ENCODE measurements around the gene FZR1.

FZR1 gene

DNA sequence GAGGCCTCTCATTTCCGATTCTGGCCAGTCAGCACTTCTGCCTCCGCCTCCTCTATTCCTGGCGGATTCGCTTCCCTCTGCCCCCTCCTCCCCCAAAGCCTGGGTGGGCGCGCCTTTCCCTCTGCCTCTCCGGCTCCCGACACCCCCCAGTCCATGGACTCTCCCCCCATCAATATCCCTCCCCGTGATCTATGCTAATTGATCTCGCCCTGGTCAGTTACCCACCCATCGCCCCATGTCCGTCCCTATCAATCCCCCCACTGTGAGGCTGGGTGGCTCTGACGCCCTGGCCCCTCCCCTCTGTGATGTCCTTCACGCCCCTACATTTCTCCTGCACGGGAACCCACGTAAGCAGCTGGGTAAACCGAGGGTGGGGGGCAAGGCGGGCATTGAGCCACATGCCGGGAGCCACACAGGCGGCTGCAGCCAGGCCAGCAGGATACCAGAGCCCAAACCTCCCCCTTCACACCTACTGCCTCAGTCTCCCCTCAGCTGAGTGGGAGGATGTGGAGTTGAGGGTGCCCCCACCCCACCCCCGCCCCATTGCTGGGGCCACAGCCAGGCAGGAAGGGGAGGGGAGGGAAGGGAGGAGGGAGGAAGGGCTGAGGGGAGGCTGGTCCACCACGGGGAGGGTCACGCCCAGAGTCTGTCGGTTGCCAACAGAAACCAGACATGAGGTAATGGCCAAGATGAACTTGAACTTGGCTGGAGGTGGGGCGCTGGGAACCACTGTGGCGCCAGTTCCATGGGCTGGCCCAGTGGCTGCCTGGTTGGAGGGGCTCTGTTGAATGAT, 46.8 kb upstream of the FZR1 start:
- no peaks in the 10 kb centered on the region for H4K20me1 ChIP-seq (ENCODE audit: insufficient read depth)
- no peaks in the 10 kb centered on the region for H3K36me3 ChIP-seq (ENCODE audit: insufficient read depth)
- no peak overlapping the region for H2AFZ ChIP-seq (ENCODE audit: low read depth)
- no peak overlapping the region for H3K27ac ChIP-seq
- H3K79me2 ChIP-seq (ENCODE audit: insufficient read depth, low read depth) = no peaks in the 10 kb centered on the region
- no peak overlapping the region for H3K9ac ChIP-seq
- H3K4me3 ChIP-seq (IDR thresholded peaks at IDR 0.05; ENCODE audit: insufficient read depth, low read depth, low read length) = no peak overlapping the region
- H3K4me2 ChIP-seq = peak overlapping the region; percentile 75
- TF ChIP-seq, protein P1, sequence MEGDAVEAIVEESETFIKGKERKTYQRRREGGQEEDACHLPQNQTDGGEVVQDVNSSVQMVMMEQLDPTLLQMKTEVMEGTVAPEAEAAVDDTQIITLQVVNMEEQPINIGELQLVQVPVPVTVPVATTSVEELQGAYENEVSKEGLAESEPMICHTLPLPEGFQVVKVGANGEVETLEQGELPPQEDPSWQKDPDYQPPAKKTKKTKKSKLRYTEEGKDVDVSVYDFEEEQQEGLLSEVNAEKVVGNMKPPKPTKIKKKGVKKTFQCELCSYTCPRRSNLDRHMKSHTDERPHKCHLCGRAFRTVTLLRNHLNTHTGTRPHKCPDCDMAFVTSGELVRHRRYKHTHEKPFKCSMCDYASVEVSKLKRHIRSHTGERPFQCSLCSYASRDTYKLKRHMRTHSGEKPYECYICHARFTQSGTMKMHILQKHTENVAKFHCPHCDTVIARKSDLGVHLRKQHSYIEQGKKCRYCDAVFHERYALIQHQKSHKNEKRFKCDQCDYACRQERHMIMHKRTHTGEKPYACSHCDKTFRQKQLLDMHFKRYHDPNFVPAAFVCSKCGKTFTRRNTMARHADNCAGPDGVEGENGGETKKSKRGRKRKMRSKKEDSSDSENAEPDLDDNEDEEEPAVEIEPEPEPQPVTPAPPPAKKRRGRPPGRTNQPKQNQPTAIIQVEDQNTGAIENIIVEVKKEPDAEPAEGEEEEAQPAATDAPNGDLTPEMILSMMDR (conservative IDR thresholded peaks at IDR 0.05; ENCODE audit: low read depth, low read length) = no peak
- peaks cover 44% of the 10 kb centered on the region for H3K4me1 ChIP-seq (ENCODE audit: low read depth, poor library complexity, severe bottlenecking)
- H3K27me3 ChIP-seq (ENCODE audit: insufficient read depth, low read depth) = no peaks in the 10 kb centered on the region

DNA sequence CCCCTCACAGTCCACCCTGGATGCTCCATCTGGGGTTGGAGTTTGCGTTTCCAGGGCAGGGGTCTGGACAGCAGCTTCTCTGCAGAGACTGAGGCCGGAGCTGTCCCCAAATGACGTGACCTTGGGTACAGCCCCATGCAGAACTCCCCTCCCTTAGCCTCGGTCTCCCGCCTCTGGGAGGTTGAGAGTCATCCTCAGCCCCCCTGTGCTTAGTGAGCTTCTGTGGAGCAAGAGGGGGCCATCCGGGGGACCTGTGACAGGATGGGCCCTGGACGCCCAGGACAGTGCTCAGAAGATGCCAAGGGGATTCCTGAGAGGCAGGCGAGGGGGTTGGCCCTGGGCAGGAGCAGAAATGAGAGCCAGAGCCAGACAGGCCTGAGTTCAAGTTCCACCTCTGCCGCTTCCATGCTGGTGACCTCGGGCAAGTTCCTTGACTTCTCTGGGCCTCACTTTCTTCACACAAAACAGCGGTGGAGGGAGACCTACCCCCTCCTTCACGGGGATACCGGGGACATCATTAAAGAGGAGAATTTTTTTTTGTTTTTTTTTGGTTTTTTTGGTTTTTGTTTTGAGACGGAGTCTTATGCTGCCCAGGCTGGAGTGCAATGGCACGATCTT, 46.0 kb upstream of the FZR1 start:
- Histone ChIP-seq H3K27ac (no peak overlapping the region), H3K79me2 (ENCODE audit: insufficient read depth, low read depth) (no peaks in the 10 kb centered on the region), H4K20me1 (ENCODE audit: insufficient read depth) (no peaks in the 10 kb centered on the region), H3K27me3 (ENCODE audit: insufficient read depth, low read depth) (no peaks in the 10 kb centered on the region), H3K36me3 (ENCODE audit: insufficient read depth) (no peaks in the 10 kb centered on the region), H3K9ac (no peak overlapping the region), H3K4me3 (IDR thresholded peaks at IDR 0.05; ENCODE audit: insufficient read depth, low read depth, low read length) (no peak overlapping the region), H3K4me1 (ENCODE audit: low read depth, poor library complexity, severe bottlenecking) (peaks cover 44% of the 10 kb centered on the region), H3K4me2 (peak overlapping the region; percentile 75; the same call in 1 of the 2 replicates), H2AFZ (ENCODE audit: low read depth) (no peak overlapping the region)
- TF ChIP-seq, protein P1 (conservative IDR thresholded peaks at IDR 0.05; ENCODE audit: low read depth, low read length) = no peak

DNA sequence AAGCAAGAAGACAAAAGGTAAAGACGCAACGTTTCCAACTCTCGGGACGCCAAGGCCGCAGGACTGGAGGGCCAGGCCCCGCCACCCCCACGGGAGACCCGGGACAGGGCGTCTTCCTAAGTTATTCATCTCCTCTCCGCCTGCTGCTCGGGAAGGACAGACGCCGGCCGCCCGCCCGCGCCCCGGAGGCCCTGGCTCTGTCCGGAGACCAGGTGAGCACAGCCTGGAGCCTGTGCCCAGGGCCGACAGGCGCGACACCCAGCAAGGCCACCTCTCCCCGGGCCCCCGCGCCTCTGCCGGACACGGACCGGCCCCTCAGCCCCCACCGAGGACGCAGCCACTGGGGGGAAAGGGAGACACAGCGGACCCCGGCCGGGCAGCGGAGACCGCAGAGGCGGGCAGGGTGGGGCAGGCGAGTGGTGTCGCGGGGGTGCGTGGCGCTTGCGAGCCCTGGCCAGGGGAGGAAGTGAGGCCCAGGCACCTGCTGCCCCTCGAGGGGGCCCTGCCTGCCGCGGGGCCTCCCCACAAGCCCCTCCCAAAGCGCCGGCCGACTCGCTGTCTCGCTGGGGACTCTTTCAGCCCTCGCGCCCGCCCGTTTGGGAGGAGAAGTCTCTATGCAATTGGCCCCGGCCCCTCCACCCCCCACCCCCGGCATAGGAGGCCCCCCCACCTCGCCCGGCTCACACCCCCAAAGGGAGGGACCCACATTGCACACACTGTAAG, 43.0 kb upstream of the FZR1 start:
- no peaks in the 10 kb centered on the region for H3K27me3 ChIP-seq (ENCODE audit: insufficient read depth, low read depth)
- no peaks in the 10 kb centered on the region for H3K79me2 ChIP-seq (ENCODE audit: insufficient read depth, low read depth)
- no peak overlapping the region for H3K4me3 ChIP-seq (IDR thresholded peaks at IDR 0.05; ENCODE audit: insufficient read depth, low read depth, low read length)
- TF ChIP-seq, protein P1 (conservative IDR thresholded peaks at IDR 0.05; ENCODE audit: low read depth, low read length) = no peak
- no peak overlapping the region for H3K4me2 ChIP-seq
- no peak overlapping the region for H3K27ac ChIP-seq
- no peak overlapping the region for H3K9ac ChIP-seq
- H3K36me3 ChIP-seq (ENCODE audit: insufficient read depth) = no peaks in the 10 kb centered on the region
- H3K4me1 ChIP-seq (ENCODE audit: low read depth, poor library complexity, severe bottlenecking) = peaks cover 20% of the 10 kb centered on the region
- H4K20me1 ChIP-seq (ENCODE audit: insufficient read depth) = no peaks in the 10 kb centered on the region
- H2AFZ ChIP-seq (ENCODE audit: low read depth) = no peak overlapping the region

DNA sequence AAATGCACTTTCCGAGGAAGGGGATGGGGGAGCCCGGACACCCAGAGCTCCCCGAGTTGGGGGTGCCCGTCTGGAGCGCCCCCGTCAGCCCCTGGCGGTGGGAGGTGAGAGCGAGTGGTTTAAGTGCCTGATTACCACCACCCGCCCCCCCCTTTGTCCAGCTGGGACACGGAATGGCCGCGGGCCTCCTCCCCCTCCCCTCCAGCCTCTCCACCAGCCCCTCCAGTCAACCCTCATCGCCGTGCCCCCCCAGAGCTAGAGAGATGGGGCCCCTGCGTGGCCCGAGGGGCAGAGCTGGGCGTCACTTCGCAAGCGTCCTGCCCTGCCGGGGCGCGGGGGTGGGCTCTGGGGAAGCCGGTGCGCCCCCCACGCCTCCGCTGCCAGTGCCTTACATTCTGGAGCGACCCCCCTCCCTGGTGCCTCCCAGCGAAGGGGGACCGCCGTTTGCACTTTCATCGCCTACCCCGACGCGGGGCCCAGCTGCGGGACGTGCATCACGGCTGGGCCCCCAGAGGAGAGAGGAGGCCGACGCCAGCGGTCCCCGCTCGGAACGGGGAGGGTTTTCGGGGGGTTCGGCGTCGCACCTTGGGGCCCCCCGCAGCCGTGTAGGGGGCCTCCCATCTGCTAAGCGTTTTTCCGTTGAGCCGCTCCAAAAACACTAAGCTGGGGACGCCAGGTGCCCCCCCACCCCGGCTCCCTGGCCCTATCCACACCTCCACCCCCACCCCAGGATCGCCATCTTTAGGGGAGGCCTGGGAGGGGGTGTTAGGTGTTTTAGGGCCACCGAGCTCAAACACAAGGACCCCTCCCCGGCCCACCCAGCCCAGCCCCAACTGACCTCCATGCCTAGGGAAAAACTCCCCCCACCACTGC, 42.2 kb upstream of the FZR1 start:
- TF ChIP-seq, protein P1 (conservative IDR thresholded peaks at IDR 0.05; ENCODE audit: low read depth, low read length) = no peak
- Histone ChIP-seq H3K4me1 (ENCODE audit: low read depth, poor library complexity, severe bottlenecking) (peaks cover 12% of the 10 kb centered on the region), H3K27me3 (ENCODE audit: insufficient read depth, low read depth) (no peaks in the 10 kb centered on the region), H4K20me1 (ENCODE audit: insufficient read depth) (no peaks in the 10 kb centered on the region), H3K79me2 (ENCODE audit: insufficient read depth, low read depth) (no peaks in the 10 kb centered on the region), H3K4me3 (IDR thresholded peaks at IDR 0.05; ENCODE audit: insufficient read depth, low read depth, low read length) (no peak overlapping the region), H3K36me3 (ENCODE audit: insufficient read depth) (no peaks in the 10 kb centered on the region), H3K27ac (no peak overlapping the region), H3K4me2 (no peak overlapping the region), H2AFZ (ENCODE audit: low read depth) (no peak overlapping the region), H3K9ac (no peak overlapping the region)

All from KMS-11 (cell line).